ENCODE data around the gene METRN. TPM values are rescaled to one million over a fixed set of nuclear protein-coding genes. Genes with fewer than 3 reads are reported as not detected.

Gene METRN
- total and polyA plus RNA-seq, 2 donors (not counting 1 experiment from before 2014, with no cell fraction given): 5.3 to 35.3 TPM

DNA sequence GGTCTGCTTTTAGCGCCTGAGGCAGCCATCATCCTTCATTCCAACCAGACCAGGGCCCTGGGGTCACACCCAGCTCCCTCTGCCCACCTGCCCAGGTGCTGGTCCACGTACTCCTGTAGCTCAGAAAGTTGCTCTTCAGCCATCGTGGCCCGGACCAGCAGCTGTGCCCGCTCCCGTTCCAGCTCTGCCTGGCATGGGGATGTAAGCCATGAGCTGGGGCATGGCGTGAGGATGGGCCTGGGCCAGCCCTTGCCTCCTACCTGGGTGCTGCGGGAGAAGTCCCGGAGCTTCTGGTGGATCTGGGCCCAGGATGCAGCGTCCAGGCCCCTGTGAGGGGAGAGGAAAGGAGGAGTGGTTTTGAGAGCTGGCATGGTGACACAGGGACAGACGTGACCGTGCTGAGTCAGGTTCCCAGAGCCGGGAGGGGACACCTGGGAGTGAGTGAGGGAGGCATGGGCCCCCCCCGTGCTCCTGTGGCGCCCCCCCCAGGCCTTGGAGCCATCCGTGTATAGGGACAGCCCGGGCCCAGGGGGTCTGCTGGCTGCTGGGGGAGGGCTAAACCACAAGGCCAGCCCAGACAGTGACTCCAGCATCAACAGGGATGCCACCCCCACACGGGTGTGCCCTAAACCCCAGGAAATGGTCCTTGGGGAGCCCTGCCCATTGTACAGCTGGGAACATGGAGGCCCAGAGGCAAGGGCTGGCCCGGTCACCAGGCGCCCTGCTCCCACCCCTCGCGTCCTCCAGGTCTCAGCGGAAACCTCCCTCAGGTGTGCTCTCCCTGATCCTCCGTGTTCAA, 8.1 kb downstream of the METRN start:
- H3K9me3 ChIP-seq (ENCODE audit: control insufficient read depth, insufficient read depth, low read depth, low read length): no peaks in the 10 kb centered on the region
- H3K4me2 ChIP-seq (ENCODE audit: extremely low read depth, insufficient read depth, low read length): no peak overlapping the region
- no peak overlapping the region for H3K4me3 ChIP-seq (replicated peaks in 1 of 4; ENCODE audit: control extremely low read depth in 1 of 4, insufficient read depth in 1 of 4, low read depth in 3 of 4, low read length in 4 of 4)
- H3K79me2 ChIP-seq (ENCODE audit: control insufficient read depth, insufficient read depth, low read length): no peaks in the 10 kb centered on the region
- no peak overlapping the region for H3K9ac ChIP-seq (ENCODE audit: insufficient read depth, low read length)
- no peaks in the 10 kb centered on the region for H3K27me3 ChIP-seq (ENCODE audit: control insufficient read depth, insufficient read depth, low read length)
- DNase-seq (ENCODE audit: low read depth in 2 of 2): no peak
- H4K20me1 ChIP-seq (ENCODE audit: control insufficient read depth, extremely low read depth, insufficient read depth, low read length): no peaks in the 10 kb centered on the region
- no peak for TF ChIP-seq EZH2 (IDR thresholded peaks at IDR 0.05; ENCODE audit: low read length, missing control alignments)
- TF ChIP-seq, protein P1, sequence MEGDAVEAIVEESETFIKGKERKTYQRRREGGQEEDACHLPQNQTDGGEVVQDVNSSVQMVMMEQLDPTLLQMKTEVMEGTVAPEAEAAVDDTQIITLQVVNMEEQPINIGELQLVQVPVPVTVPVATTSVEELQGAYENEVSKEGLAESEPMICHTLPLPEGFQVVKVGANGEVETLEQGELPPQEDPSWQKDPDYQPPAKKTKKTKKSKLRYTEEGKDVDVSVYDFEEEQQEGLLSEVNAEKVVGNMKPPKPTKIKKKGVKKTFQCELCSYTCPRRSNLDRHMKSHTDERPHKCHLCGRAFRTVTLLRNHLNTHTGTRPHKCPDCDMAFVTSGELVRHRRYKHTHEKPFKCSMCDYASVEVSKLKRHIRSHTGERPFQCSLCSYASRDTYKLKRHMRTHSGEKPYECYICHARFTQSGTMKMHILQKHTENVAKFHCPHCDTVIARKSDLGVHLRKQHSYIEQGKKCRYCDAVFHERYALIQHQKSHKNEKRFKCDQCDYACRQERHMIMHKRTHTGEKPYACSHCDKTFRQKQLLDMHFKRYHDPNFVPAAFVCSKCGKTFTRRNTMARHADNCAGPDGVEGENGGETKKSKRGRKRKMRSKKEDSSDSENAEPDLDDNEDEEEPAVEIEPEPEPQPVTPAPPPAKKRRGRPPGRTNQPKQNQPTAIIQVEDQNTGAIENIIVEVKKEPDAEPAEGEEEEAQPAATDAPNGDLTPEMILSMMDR (conservative IDR thresholded peaks at IDR 0.05 in 1 of 2, IDR thresholded peaks at IDR 0.05 in 1 of 2; ENCODE audit: low read depth in 1 of 2, low read length in 2 of 2): no peak
- H3K27ac ChIP-seq (ENCODE audit: insufficient read depth, low read length): no peak overlapping the region
- peaks cover 9% of the 10 kb centered on the region for H3K4me1 ChIP-seq (ENCODE audit: control insufficient read depth, extremely low read depth, insufficient read depth, low read length)
- H2AFZ ChIP-seq (ENCODE audit: low read length): no peak overlapping the region
- H3K36me3 ChIP-seq (ENCODE audit: control insufficient read depth, insufficient read depth, low read length): peaks cover 2% of the 10 kb centered on the region

DNA sequence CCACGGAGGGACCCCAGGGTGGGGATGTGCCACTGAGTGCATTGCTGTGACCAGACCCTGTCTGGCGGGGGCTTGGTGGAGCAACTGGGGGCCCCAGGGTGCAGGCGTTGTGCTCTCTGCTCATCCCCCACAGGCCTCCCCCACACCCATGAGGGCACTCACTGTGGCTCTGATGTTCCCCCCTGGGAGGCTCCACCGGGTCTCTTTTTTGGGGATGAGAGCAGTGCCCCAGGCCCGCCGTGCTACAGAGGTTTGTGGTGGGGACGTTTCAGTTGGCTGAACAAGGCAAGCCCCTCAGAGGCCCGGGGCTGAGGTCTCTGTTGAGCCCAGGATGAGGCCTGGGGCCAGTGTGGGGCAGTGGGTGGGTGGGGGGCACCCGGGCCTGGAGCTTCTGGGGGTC, 8.8 kb downstream of the METRN start:
- Histone ChIP-seq H3K9ac (ENCODE audit: insufficient read depth, low read length) (no peak overlapping the region), H2AFZ (ENCODE audit: low read length) (no peak overlapping the region), H4K20me1 (ENCODE audit: control insufficient read depth, extremely low read depth, insufficient read depth, low read length) (no peaks in the 10 kb centered on the region), H3K9me3 (ENCODE audit: control insufficient read depth, insufficient read depth, low read depth, low read length) (no peaks in the 10 kb centered on the region), H3K27me3 (ENCODE audit: control insufficient read depth, insufficient read depth, low read length) (no peaks in the 10 kb centered on the region), H3K4me2 (ENCODE audit: extremely low read depth, insufficient read depth, low read length) (no peak overlapping the region), H3K79me2 (ENCODE audit: control insufficient read depth, insufficient read depth, low read length) (no peaks in the 10 kb centered on the region), H3K36me3 (ENCODE audit: control insufficient read depth, insufficient read depth, low read length) (peaks cover 2% of the 10 kb centered on the region), H3K4me1 (ENCODE audit: control insufficient read depth, extremely low read depth, insufficient read depth, low read length) (peaks cover 9% of the 10 kb centered on the region), H3K27ac (ENCODE audit: insufficient read depth, low read length) (no peak overlapping the region), H3K4me3 (replicated peaks in 1 of 4; ENCODE audit: control extremely low read depth in 1 of 4, insufficient read depth in 1 of 4, low read depth in 3 of 4, low read length in 4 of 4) (no peak overlapping the region)
- TF ChIP-seq EZH2 (IDR thresholded peaks at IDR 0.05; ENCODE audit: low read length, missing control alignments): no peak
- TF ChIP-seq, protein P1 (conservative IDR thresholded peaks at IDR 0.05 in 1 of 2, IDR thresholded peaks at IDR 0.05 in 1 of 2; ENCODE audit: low read depth in 1 of 2, low read length in 2 of 2): no peak
- DNase-seq (ENCODE audit: low read depth in 2 of 2): no peak

DNA sequence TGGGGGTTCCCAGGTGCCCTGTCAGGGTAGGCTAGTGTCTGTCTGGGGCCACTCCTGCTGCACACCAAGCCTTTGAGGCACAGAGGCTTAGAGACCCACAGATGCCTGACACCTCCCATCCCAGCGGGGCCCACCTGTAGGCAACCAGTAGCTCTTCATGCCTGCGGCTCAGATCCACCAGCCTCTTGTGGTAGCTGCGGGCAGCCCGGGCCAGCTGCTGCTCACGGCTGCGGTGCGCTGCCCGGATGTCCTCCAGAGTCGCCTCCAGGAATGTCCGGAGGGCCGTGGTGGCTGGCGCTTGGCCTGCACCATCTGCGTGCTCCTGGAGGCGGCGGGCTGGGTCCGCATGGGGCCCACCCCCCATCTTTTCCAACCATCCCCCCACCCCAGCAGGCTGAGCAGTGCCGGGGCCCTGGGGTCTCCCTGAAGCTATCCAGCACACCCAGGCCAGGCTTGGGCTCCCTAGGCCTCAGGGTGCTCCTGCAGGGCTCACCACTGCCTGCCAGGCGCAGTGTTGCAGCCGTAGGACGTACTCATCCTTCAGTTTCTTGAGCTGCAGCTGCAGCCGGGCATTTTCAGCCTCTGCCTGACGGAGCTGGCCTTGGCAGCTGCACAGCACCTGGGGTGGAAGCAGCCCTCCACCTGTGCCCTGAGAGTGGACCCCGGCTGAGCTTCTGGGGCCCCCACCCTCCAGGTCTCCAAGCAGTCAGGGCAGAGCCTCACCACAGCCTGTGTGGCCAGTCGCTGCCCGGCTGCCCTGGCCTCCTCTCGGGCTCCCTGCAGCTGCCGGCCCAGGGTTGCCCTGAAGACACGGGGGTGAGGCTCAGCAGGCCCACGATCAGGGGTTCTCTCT, 9.5 kb downstream of the METRN start:
- no peak overlapping the region for H3K27ac ChIP-seq (ENCODE audit: insufficient read depth, low read length)
- H3K36me3 ChIP-seq (ENCODE audit: control insufficient read depth, insufficient read depth, low read length): peaks cover 2% of the 10 kb centered on the region
- H3K9me3 ChIP-seq (ENCODE audit: control insufficient read depth, insufficient read depth, low read depth, low read length): no peaks in the 10 kb centered on the region
- H3K9ac ChIP-seq (ENCODE audit: insufficient read depth, low read length): no peak overlapping the region
- H3K27me3 ChIP-seq (ENCODE audit: control insufficient read depth, insufficient read depth, low read length): no peaks in the 10 kb centered on the region
- H3K4me1 ChIP-seq (ENCODE audit: control insufficient read depth, extremely low read depth, insufficient read depth, low read length): peaks cover 6% of the 10 kb centered on the region
- no peak overlapping the region for H3K4me2 ChIP-seq (ENCODE audit: extremely low read depth, insufficient read depth, low read length)
- H4K20me1 ChIP-seq (ENCODE audit: control insufficient read depth, extremely low read depth, insufficient read depth, low read length): no peaks in the 10 kb centered on the region
- H3K79me2 ChIP-seq (ENCODE audit: control insufficient read depth, insufficient read depth, low read length): no peaks in the 10 kb centered on the region
- no peak for DNase-seq (ENCODE audit: low read depth in 2 of 2)
- TF ChIP-seq, protein P1 (conservative IDR thresholded peaks at IDR 0.05 in 1 of 2, IDR thresholded peaks at IDR 0.05 in 1 of 2; ENCODE audit: low read depth in 1 of 2, low read length in 2 of 2): no peak
- TF ChIP-seq EZH2 (IDR thresholded peaks at IDR 0.05; ENCODE audit: low read length, missing control alignments): no peak
- no peak overlapping the region for H3K4me3 ChIP-seq (replicated peaks in 1 of 4; ENCODE audit: control extremely low read depth in 1 of 4, insufficient read depth in 1 of 4, low read depth in 3 of 4, low read length in 4 of 4)
- H2AFZ ChIP-seq (ENCODE audit: low read length): no peak overlapping the region

All from fibroblast of lung (primary cell).